Kasumi-1 (cell line): ENCODE results near the gene MUCL3.
"Not testable (repeated sequence)": the region's sequence is repeated elsewhere in the genome, so short reads cannot be mapped to it uniquely, and the experiment has no call there.

Experiments
- DNase-seq, 2 experiments: peaks; one replicate each; lab custom pipeline; 2025; lab: John Stamatoyannopoulos, UW

Gene MUCL3

GRCh38 chr6:30939473-30939872 is 1.3 kb upstream of the MUCL3 start:
- DNase-seq, result no peak

GRCh38 chr6:30942338-30943060 is 1.7 kb downstream of the MUCL3 start:
- DNase-seq, result no peak

- no peak for DNase-seq
Measured at GRCh38 chr6:30944051-30944450, 3.3 kb downstream of the MUCL3 start.

DNA sequence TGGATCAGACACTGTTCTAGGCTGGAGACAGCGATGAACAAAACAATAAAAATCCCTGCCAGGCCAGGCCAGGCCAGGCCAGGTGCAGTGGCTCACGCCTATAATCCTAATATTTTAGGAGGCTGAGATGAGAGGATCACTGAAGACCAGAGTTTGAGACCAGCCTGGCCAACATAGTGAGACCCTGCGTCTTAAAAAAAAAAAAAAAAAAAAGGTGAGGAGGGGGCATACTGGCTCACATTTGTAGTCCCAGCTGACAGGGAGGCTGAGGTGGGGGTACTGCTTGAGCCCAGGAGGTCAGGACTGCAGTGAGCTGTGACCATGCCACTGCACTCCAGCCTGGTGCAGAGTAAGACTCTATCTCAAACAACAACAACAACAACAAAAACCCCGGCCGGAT is 4.5 kb downstream of the MUCL3 start:
- DNase-seq, result no peak

- no peak for DNase-seq
Measured at GRCh38 chr6:30947231-30947630, 6.5 kb downstream of the MUCL3 start.

- DNase-seq, result no peak
Measured at GRCh38 chr6:30948811-30949210, 8.0 kb downstream of the MUCL3 start.

- no peak for DNase-seq
Measured at GRCh38 chr6:30951907-30952469, 11.2 kb downstream of the MUCL3 start.

GRCh38 chr6:30954631-30955366 is 14.0 kb downstream of the MUCL3 start:
- peak in 1 of 2 experiments; percentile 22 for DNase-seq

- peak; percentile 46 to 54 for DNase-seq
Measured at GRCh38 chr6:30955367-30956042, 14.7 kb downstream of the MUCL3 start.

- no peak for DNase-seq
Measured at GRCh38 chr6:30957716-30958115, 16.9 kb downstream of the MUCL3 start.

DNA sequence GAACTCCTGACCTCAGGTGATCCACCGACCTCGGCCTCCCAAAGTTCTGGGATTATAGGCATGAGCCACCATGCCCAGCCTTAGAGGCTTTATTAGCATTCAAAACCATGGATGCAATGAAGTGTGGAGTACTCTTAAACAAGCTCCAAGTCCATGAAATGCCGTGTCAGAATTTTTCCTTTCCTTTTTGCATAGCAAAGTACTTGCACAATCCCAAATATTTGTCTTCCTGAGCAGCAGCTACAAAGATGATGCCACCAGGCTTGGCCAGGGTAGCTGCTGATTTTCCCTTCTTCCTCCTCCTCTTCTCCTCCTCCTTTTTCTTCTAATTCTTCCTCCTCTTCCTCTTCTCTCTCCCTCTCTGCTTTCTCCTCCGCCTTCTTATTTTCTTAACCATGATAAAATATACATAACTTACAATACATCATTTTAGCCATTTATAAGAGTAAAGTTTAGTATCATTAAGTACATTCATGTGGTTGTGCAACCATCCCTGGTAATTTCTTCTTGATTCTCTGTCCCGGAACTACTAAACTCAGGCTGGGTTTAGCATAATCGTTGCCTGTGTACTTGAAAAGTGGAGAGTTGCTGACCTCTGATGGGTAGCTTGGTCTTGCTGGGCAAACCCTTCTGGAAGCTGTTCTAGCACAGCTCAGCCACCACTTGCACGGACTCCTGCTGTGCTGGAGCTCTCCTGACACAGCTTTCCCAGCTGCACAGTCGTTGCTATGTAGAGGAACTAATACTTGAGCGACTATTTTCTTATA is 20.3 kb downstream of the MUCL3 start:
- DNase-seq, result no peak

- DNase-seq, result no peak
Measured at GRCh38 chr6:30962716-30963115, 21.9 kb downstream of the MUCL3 start.

GRCh38 chr6:30963641-30964040 is 22.9 kb downstream of the MUCL3 start:
- no peak for DNase-seq

DNA sequence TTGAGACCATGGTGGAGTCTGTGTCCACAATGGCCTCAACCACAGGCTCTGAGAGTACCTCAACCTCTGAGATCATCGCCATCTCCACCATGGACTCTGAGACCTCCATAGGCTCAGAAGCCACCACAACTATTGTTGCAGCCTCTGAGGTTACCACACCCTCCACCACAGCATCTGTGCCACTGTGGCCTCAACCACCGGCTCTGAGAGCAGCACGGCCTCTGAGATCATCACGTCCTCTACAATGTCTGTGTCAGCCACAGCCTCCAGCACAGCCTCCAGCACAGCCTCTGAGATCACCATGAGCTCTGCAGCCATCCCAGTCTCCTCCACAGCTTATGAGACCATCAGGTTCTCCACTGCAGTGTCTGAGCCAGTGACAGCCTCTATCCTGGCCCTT is 23.3 kb downstream of the MUCL3 start:
- DNase-seq, result no peak

- DNase-seq, result no peak
Measured at GRCh38 chr6:30965140-30965601, 24.4 kb downstream of the MUCL3 start.

DNA sequence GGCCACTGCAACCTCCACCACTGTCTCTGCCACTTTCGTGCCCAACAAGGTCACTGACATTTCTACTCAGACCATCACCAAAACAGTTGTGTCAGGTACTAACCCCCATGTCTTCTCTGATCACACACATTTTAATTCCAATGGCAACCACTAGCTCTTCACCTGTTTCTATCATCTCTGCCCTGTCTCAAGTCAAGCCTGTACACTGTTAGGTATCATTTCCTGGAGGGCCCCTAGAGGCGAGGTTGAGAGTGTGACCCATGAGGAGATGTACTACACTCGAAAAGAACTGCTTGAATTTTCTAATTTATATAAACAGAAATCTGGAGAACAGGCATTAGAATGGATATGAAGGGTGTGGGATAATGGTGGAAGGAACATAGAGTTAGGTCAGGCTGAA is 25.4 kb downstream of the MUCL3 start:
- no peak for DNase-seq

DNA sequence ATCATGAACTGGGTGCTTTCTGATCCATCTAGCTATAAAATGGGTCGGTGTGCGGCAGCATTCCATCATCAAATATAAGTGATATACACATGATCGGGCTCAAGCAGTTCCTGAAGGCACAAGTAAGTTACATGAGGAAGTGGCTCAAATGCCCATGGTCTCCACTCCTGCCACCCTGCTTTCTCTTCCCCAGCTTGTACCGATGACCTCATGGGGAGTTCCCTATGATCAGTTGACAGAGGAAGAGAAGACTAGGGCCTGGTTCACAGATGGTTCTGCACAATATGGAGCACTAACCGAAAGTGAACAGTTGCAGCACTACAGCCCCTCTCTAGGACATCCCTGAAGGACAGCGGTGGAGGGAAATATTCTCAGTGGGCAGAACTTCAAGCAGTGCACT is 28.4 kb downstream of the MUCL3 start:
- not testable (repeated sequence) for DNase-seq

- DNase-seq, result no peak
Measured at GRCh38 chr6:30970946-30971345, 30.2 kb downstream of the MUCL3 start.

GRCh38 chr6:30972816-30973215 is 32.0 kb downstream of the MUCL3 start:
- DNase-seq, result no peak

DNA sequence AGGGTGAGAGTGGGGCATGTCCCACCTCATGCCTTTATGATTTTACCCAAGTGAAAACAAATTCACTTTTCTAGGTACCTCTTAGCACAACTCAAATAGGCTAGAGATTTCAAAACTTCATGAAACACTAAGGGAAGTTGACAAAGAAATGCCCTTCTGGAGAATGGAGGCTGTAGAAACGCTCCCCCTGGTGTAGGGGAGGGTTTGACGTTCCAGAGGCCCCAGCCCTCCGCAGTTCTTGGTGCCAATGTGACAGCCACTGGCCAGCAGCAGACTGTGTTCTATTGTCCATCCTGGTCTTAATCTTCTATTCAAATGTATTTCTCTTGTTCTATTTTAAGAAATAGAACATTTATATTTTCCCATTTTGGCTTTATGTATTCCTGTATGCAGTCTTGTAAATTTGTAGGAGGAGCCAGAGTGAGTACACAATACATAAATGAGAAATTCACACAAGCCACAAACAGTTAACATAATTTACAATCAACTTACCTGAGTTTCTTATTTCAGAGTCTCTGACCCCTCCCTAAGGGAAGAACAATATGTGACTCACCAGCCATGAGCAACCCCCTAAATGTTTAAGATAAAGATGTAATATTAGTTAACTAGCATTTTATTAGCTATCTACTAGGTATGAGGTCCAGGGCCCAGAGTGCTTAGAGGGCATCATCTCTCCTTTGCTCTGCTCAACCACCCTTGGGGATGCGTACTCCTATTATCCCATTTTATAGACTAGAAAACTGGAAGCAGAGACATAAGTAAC is 33.9 kb downstream of the MUCL3 start:
- no peak for DNase-seq

GRCh38 chr6:30979141-30979540 is 38.4 kb downstream of the MUCL3 start:
- no peak for DNase-seq
